ENCODE measurements around the gene IMMP1L.

- TF ChIP-seq ZNF274 (IDR thresholded peaks at IDR 0.05; ENCODE audit: low read depth, low read length) = no peak
- TF ChIP-seq YY1 (IDR thresholded peaks at IDR 0.05; ENCODE audit: insufficient read depth, insufficient read length) = no peak
Measured at GRCh38 chr11:31441296-31441695, 68.1 kb downstream of the IMMP1L start.
